Neural cell (in vitro differentiated cells): Measurements from ENCODE around the gene FBLN7. TPM values are rescaled to one million over a fixed set of nuclear protein-coding genes. Genes with fewer than 3 reads are reported as not detected.

Experiments used
- H2AFZ ChIP-seq: fragments of 200-600, 300-800 bp; sonication (generic), shearing (Covaris generic); 2 replicates; pipeline ENCODE4 v1.6.0; 2014; ENCODE audit warnings: low read depth, mild to moderate bottlenecking, antibody characterized with exemption, low read length, moderate library complexity
- H3F3A ChIP-seq: fragments of 200-600 bp; shearing (Covaris generic); 2 replicates; pipeline ENCODE4 v1.6.1; 2016; ENCODE audit warnings: mild to moderate bottlenecking, moderate library complexity, mixed read lengths, antibody characterized with exemption, low read length; ENCODE audit not compliant: insufficient read depth, poor library complexity, severe bottlenecking
- H3K27ac ChIP-seq: fragments of 200-600, 300-800 bp; sonication (generic), shearing (Covaris generic); 2 replicates; pipeline ENCODE4 v1.5.1; 2014; ENCODE audit warnings: mild to moderate bottlenecking, low read length, moderate library complexity
- H3K27me3 ChIP-seq: fragments of 300-800, 200-600 bp; sonication (generic), shearing (Covaris generic); 2 replicates; pipeline ENCODE4 v1.6.0; 2014; ENCODE audit warnings: mild to moderate bottlenecking, low read depth, low read length, moderate library complexity; ENCODE audit not compliant: insufficient read depth
- H3K36me3 ChIP-seq: fragments of 300-800, 200-600 bp; sonication (generic), shearing (Covaris generic); 2 replicates; pipeline ENCODE4 v1.5.1; 2014; ENCODE audit warnings: mild to moderate bottlenecking, antibody characterized with exemption, low read length, moderate library complexity; ENCODE audit not compliant: insufficient read depth
- H3K4me2 ChIP-seq: fragments of 300-800, 200-600 bp; sonication (generic), shearing (Covaris generic); 2 replicates; pipeline ENCODE4 v1.6.0; 2014; ENCODE audit warnings: mild to moderate bottlenecking, low read length
- H3K4me3 ChIP-seq: fragments of 300-800, 200-600 bp; sonication (generic), shearing (Covaris generic); 2 replicates; pipeline ENCODE4 v1.5.1; 2014; ENCODE audit warnings: mild to moderate bottlenecking, low read length, moderate library complexity
- H3K79me2 ChIP-seq: fragments of 200-600 bp; shearing (Covaris generic); replicated peaks from 2 replicates; pipeline ENCODE4 v1.6.0; 2014; ENCODE audit warnings: mild to moderate bottlenecking, low read length, moderate library complexity; ENCODE audit not compliant: insufficient read depth
- H3K9ac ChIP-seq: fragments of 300-800, 200-600 bp; sonication (generic), shearing (Covaris generic); 2 replicates; pipeline ENCODE4 v1.6.1; 2016; ENCODE audit warnings: mild to moderate bottlenecking, low read length, mixed read lengths
- H3K9me2 ChIP-seq: fragments of 200-600 bp; shearing (Covaris generic); 2 replicates; pipeline ENCODE4 v1.6.1; 2016; ENCODE audit warnings: mild to moderate bottlenecking, low read length, mixed read lengths; ENCODE audit not compliant: insufficient read depth
- H3K9me3 ChIP-seq: fragments of 200-600, 300-800 bp; sonication (generic), shearing (Covaris generic); 2 replicates; pipeline ENCODE4 v1.6.1; 2016; ENCODE audit warnings: mild to moderate bottlenecking, mixed run types, low read length, moderate library complexity, mixed read lengths
- H4K20me1 ChIP-seq: fragments of 200-600 bp; shearing (Covaris generic); 2 replicates; pipeline ENCODE4 v1.6.1; 2016; ENCODE audit warnings: mild to moderate bottlenecking, mixed run types; ENCODE audit not compliant: insufficient read depth
- EP300 ChIP-seq: fragments of 450-650 bp; conservative IDR thresholded peaks from 2 replicates; pipeline ENCODE4 v1.6.1; 2014; ENCODE audit warnings: antibody characterized with exemption, mild to moderate bottlenecking, moderate library complexity; ENCODE audit not compliant: poor library complexity, severe bottlenecking
- EZH2 ChIP-seq: fragments of 200-600, 300-800 bp; shearing (Covaris generic), sonication (generic); IDR thresholded peaks from 2 replicates; pipeline ENCODE4 v1.6.1; 2014; ENCODE audit warnings: antibody characterized with exemption, low read length, borderline replicate concordance, mild to moderate bottlenecking; ENCODE audit not compliant: insufficient read depth, poor library complexity, severe bottlenecking
- MXI1 ChIP-seq: fragments of 450-650 bp; conservative IDR thresholded peaks from 2 replicates; pipeline ENCODE4 v1.6.1; 2014; ENCODE audit warnings: antibody characterized with exemption, mild to moderate bottlenecking; ENCODE audit not compliant: poor library complexity, severe bottlenecking
- POLR2AphosphoS5 ChIP-seq: IDR thresholded peaks from 2 replicates; pipeline ENCODE4 v1.6.1; 2012
- RAD21 ChIP-seq: fragments of 450-650 bp; conservative IDR thresholded peaks from 2 replicates; pipeline ENCODE4 v1.6.1; 2014; ENCODE audit warnings: antibody characterized with exemption, mild to moderate bottlenecking, moderate library complexity
- SMC3 ChIP-seq: fragments of 450-650 bp; conservative IDR thresholded peaks from 2 replicates; pipeline ENCODE4 v1.6.1; 2014; ENCODE audit warnings: antibody characterized with exemption, mild to moderate bottlenecking, moderate library complexity; ENCODE audit not compliant: poor library complexity
- TAF1 ChIP-seq: IDR thresholded peaks from 2 replicates; pipeline ENCODE4 v1.6.1; 2012; ENCODE audit warnings: low read depth
- polyA plus RNA-seq: library from polyadenylated mRNA; depleted of rRNA; stranded (reverse); fragments of >200 nt; gene quantifications from 2 replicates; pipeline ENCODE4 v1.2.3, GENCODE V29; 2014
- TF ChIP-seq, protein P1 (sequence below): IDR thresholded peaks from 2 replicates; pipeline ENCODE4 v1.6.1; 2012; ENCODE audit warnings: borderline replicate concordance
- TF ChIP-seq, protein P2 (sequence below): fragments of 450-650 bp; IDR thresholded peaks from 2 replicates; pipeline ENCODE4 v1.5.1; 2014; ENCODE audit warnings: antibody characterized with exemption, mild to moderate bottlenecking, moderate library complexity; ENCODE audit not compliant: poor library complexity, severe bottlenecking

Gene FBLN7
- polyA plus RNA-seq, 1 donor from 2014 or later: not detected

DNA sequence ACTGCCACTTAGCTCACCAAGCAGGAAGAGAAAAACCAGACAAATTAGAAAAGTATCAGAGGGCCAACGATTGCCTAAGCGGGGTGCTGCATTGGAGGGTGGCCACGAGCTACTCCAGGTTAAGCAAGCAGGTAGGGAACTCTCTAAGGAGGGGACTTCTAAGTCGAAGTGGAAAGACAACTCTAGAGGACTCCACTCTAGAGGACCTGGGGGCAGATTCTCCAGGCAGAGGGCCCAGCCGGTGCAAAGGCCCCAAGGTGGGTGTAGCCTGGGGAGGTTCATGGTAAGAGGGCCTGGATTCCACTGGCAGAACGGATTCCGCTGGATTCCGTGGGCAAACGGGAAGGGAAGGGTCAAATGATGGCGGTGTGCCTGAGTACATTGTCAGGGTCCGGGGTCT is 12.7 kb downstream of the FBLN7 start:
- TF ChIP-seq, protein P1, sequence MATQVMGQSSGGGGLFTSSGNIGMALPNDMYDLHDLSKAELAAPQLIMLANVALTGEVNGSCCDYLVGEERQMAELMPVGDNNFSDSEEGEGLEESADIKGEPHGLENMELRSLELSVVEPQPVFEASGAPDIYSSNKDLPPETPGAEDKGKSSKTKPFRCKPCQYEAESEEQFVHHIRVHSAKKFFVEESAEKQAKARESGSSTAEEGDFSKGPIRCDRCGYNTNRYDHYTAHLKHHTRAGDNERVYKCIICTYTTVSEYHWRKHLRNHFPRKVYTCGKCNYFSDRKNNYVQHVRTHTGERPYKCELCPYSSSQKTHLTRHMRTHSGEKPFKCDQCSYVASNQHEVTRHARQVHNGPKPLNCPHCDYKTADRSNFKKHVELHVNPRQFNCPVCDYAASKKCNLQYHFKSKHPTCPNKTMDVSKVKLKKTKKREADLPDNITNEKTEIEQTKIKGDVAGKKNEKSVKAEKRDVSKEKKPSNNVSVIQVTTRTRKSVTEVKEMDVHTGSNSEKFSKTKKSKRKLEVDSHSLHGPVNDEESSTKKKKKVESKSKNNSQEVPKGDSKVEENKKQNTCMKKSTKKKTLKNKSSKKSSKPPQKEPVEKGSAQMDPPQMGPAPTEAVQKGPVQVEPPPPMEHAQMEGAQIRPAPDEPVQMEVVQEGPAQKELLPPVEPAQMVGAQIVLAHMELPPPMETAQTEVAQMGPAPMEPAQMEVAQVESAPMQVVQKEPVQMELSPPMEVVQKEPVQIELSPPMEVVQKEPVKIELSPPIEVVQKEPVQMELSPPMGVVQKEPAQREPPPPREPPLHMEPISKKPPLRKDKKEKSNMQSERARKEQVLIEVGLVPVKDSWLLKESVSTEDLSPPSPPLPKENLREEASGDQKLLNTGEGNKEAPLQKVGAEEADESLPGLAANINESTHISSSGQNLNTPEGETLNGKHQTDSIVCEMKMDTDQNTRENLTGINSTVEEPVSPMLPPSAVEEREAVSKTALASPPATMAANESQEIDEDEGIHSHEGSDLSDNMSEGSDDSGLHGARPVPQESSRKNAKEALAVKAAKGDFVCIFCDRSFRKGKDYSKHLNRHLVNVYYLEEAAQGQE: no peak
- TF ChIP-seq EP300 (no peak), EZH2 (no peak), TAF1 (no peak), MXI1 (no peak), POLR2AphosphoS5 (no peak), RAD21 (no peak), SMC3 (no peak)
- TF ChIP-seq, protein P2, sequence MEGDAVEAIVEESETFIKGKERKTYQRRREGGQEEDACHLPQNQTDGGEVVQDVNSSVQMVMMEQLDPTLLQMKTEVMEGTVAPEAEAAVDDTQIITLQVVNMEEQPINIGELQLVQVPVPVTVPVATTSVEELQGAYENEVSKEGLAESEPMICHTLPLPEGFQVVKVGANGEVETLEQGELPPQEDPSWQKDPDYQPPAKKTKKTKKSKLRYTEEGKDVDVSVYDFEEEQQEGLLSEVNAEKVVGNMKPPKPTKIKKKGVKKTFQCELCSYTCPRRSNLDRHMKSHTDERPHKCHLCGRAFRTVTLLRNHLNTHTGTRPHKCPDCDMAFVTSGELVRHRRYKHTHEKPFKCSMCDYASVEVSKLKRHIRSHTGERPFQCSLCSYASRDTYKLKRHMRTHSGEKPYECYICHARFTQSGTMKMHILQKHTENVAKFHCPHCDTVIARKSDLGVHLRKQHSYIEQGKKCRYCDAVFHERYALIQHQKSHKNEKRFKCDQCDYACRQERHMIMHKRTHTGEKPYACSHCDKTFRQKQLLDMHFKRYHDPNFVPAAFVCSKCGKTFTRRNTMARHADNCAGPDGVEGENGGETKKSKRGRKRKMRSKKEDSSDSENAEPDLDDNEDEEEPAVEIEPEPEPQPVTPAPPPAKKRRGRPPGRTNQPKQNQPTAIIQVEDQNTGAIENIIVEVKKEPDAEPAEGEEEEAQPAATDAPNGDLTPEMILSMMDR: no peak
- H4K20me1 ChIP-seq: no peaks in the 10 kb centered on the region
- H3K9me2 ChIP-seq: no peaks in the 10 kb centered on the region
- no peaks in the 10 kb centered on the region for H3K27me3 ChIP-seq
- no peak overlapping the region for H3K9ac ChIP-seq
- no peaks in the 10 kb centered on the region for H3K36me3 ChIP-seq
- no peaks in the 10 kb centered on the region for H3F3A ChIP-seq
- no peak overlapping the region for H2AFZ ChIP-seq
- H3K9me3 ChIP-seq: no peaks in the 10 kb centered on the region
- no peak overlapping the region for H3K4me2 ChIP-seq
- no peaks in the 10 kb centered on the region for H3K79me2 ChIP-seq
- H3K27ac ChIP-seq: no peak overlapping the region
- no peak overlapping the region for H3K4me3 ChIP-seq

DNA sequence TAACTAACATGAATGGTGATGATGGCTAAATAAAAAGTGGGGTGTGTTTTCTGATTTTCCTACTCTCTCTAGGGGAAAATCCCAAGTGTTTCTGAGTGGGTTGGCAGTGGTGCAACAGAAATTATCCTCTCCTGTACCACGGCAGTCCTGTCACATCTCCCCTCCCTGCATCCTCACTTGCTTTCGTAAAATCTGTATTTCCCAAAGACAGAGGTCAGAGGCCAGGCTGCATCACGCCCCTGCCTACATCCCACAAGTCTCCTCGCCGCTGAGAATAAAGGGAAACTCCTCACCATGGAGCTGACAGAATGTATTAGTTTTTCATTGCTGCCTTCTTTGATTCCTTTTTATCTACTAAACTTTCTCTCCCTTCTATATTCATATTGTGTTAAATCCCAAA is 13.1 kb downstream of the FBLN7 start:
- Histone ChIP-seq H3K79me2 (no peaks in the 10 kb centered on the region), H3K4me3 (no peak overlapping the region), H3K36me3 (no peaks in the 10 kb centered on the region), H3K4me2 (no peak overlapping the region), H2AFZ (no peak overlapping the region), H3K27ac (no peak overlapping the region), H3K9me2 (no peaks in the 10 kb centered on the region), H3F3A (no peaks in the 10 kb centered on the region), H3K9ac (no peak overlapping the region), H3K9me3 (no peaks in the 10 kb centered on the region), H3K27me3 (no peaks in the 10 kb centered on the region), H4K20me1 (no peaks in the 10 kb centered on the region)
- TF ChIP-seq SMC3: no peak
- TF ChIP-seq, protein P2: no peak
- TF ChIP-seq RAD21: no peak
- TF ChIP-seq EZH2: no peak
- no peak for TF ChIP-seq EP300
- TF ChIP-seq, protein P1: no peak
- no peak for TF ChIP-seq TAF1
- no peak for TF ChIP-seq POLR2AphosphoS5
- TF ChIP-seq MXI1: no peak
